GM23338 (cell line): ENCODE measurements around the gene CFAP74. TPM values are rescaled to one million over a fixed set of nuclear protein-coding genes. Genes with fewer than 3 reads are reported as not detected.

ENCODE experiments used
- ATAC-seq: fragments of 200-7000 bp; cut with Tn5 transposase; 3 replicates; pipeline ENCODE4 v1.9.1; 2020
- DNase-seq: peaks from one replicate; pipeline ENCODE4 v3.0.0-alpha.2; 2015; ENCODE audit warnings: low spot score
- H2AFZ ChIP-seq: fragments of 200-600 bp; sonication (generic); 2 replicates; pipeline ENCODE4 v1.8.0; 2016; ENCODE audit warnings: antibody characterized with exemption, mild to moderate bottlenecking, moderate library complexity
- H3F3A ChIP-seq: fragments of 200-600 bp; sonication (generic); replicated peaks from 2 replicates; pipeline ENCODE4 v1.8.0; 2017; ENCODE audit warnings: antibody characterized with exemption, mixed run types, low read depth
- H3K27ac ChIP-seq: fragments of 200-600 bp; sonication (generic); 2 replicates; pipeline ENCODE4 v1.6.1; 2016; ENCODE audit warnings: low read depth
- H3K27me3 ChIP-seq: fragments of 200-600 bp; sonication (generic); 2 replicates; pipeline ENCODE4 v1.8.0; 2016; ENCODE audit warnings: mild to moderate bottlenecking, mixed run types, moderate library complexity; ENCODE audit not compliant: insufficient read depth
- H3K36me3 ChIP-seq: fragments of 200-600 bp; sonication (generic); 2 replicates; pipeline ENCODE4 v1.8.0; 2016; ENCODE audit warnings: mild to moderate bottlenecking; ENCODE audit not compliant: insufficient read depth
- H3K4me1 ChIP-seq: fragments of 200-600 bp; sonication (generic); 2 replicates; pipeline ENCODE4 v1.8.0; 2016; ENCODE audit warnings: mild to moderate bottlenecking, moderate library complexity; ENCODE audit not compliant: insufficient read depth
- H3K4me2 ChIP-seq: fragments of 200-600 bp; sonication (generic); 2 replicates; pipeline ENCODE4 v1.7.1; 2017; ENCODE audit warnings: mixed run types
- H3K4me3 ChIP-seq: fragments of 200-600 bp; sonication (generic); 2 replicates; pipeline ENCODE4 v1.6.1; 2016; ENCODE audit warnings: mixed run types
- H3K79me2 ChIP-seq: fragments of 200-600 bp; sonication (generic); replicated peaks from 2 replicates; pipeline ENCODE4 v1.8.0; 2017; ENCODE audit warnings: mild to moderate bottlenecking; ENCODE audit not compliant: insufficient read depth
- H3K9me2 ChIP-seq: fragments of 200-600 bp; sonication (generic); 2 replicates; pipeline ENCODE4 v1.8.0; 2017; ENCODE audit not compliant: insufficient read depth
- H4K20me1 ChIP-seq: fragments of 200-600 bp; sonication (generic); replicated peaks from 2 replicates; pipeline ENCODE4 v1.8.0; 2017; ENCODE audit warnings: mild to moderate bottlenecking; ENCODE audit not compliant: insufficient read depth
- H3K27ac Mint-ChIP-seq: 2 replicates; pipeline ENCODE4 v1.8.0; 2020; ENCODE audit warnings: inconsistent platforms, mild to moderate bottlenecking, moderate library complexity, mixed read lengths
- H3K27me3 Mint-ChIP-seq: 3 replicates; pipeline ENCODE4 v1.8.0; 2022; ENCODE audit warnings: low read depth, mild to moderate bottlenecking, moderate library complexity, mixed read lengths, inconsistent platforms; ENCODE audit not compliant: insufficient read depth, poor library complexity
- H3K36me3 Mint-ChIP-seq: 3 replicates; pipeline ENCODE4 v1.8.0; 2021; ENCODE audit warnings: low read depth, mild to moderate bottlenecking, inconsistent platforms, moderate library complexity, mixed read lengths
- H3K4me1 Mint-ChIP-seq: 3 replicates; pipeline ENCODE4 v1.8.0; 2020; ENCODE audit warnings: mild to moderate bottlenecking, inconsistent platforms, mixed read lengths
- H3K4me3 Mint-ChIP-seq: 3 replicates; pipeline ENCODE4 v1.8.0; 2021; ENCODE audit warnings: moderate library complexity, mild to moderate bottlenecking, inconsistent platforms, mixed read lengths
- H3K9me3 Mint-ChIP-seq: 3 replicates; pipeline ENCODE4 v1.8.0; 2020; ENCODE audit warnings: moderate library complexity, mild to moderate bottlenecking, inconsistent platforms, mixed read lengths
- CREB1 ChIP-seq: fragments of 250-450 bp; sonication (Bioruptor Pico); IDR thresholded peaks from 2 replicates; pipeline ENCODE4 v1.5.0; 2020; ENCODE audit warnings: low read depth, mild to moderate bottlenecking, moderate library complexity
- CTCF ChIP-seq, 2 experiments: fragments of 200-600 bp in 1 of 2; sonication (generic) in 1 of 2; conservative IDR thresholded peaks; 2 replicates each; pipeline versions ENCODE4 v1.5.1 to v1.6.1; 2016 to 2017; ENCODE audit warnings: antibody characterized with exemption in 2 of 2, low read depth in 2 of 2, mild to moderate bottlenecking in 2 of 2, moderate library complexity in 1 of 2
- ETS1 ChIP-seq: IDR thresholded peaks from 2 replicates; pipeline ENCODE4 v1.6.1; 2016; ENCODE audit warnings: antibody characterized with exemption
- EZH2 ChIP-seq: fragments of 200-600 bp; sonication (generic); IDR thresholded peaks from one replicate; pipeline ENCODE4 v1.8.0; 2017; ENCODE audit warnings: antibody characterized with exemption, mild to moderate bottlenecking, low read depth; ENCODE audit not compliant: unreplicated experiment
- JUNB ChIP-seq: IDR thresholded peaks from one replicate; pipeline ENCODE4 v1.6.1; 2016; ENCODE audit warnings: antibody characterized with exemption; ENCODE audit not compliant: unreplicated experiment
- NANOG ChIP-seq: IDR thresholded peaks from 2 replicates; pipeline ENCODE4 v1.6.1; 2016; ENCODE audit warnings: antibody characterized with exemption, borderline replicate concordance
- STAT1 ChIP-seq: IDR thresholded peaks from one replicate; pipeline ENCODE4 v1.6.1; 2016; ENCODE audit warnings: antibody characterized with exemption; ENCODE audit not compliant: unreplicated experiment
- ZNF114 ChIP-seq: fragments of 250-450 bp; sonication (Bioruptor Pico); IDR thresholded peaks from 2 replicates; pipeline ENCODE4 v1.5.0; 2020; ENCODE audit warnings: mild to moderate bottlenecking, moderate library complexity
- ZNF331 ChIP-seq: fragments of 250-450 bp; sonication (Bioruptor Pico); IDR thresholded peaks from 2 replicates; pipeline ENCODE4 v1.5.0; 2020; ENCODE audit warnings: low read depth, mild to moderate bottlenecking, moderate library complexity
- ZNF462 ChIP-seq: fragments of 250-450 bp; sonication (Bioruptor Pico); IDR thresholded peaks from 2 replicates; pipeline ENCODE4 v1.5.0; 2020; ENCODE audit warnings: mild to moderate bottlenecking, moderate library complexity
- polyA plus RNA-seq: library from polyadenylated mRNA; unstranded; fragments of >200 nt; fragmentation: Nextera tagmentation; extraction: Ambion mirVana; gene quantifications from 2 replicates; pipeline ENCODE4 v1.2.1, GENCODE V29; 2016
- total RNA-seq: library from RNA; depleted of rRNA; stranded (reverse); fragments of >200 nt; shearing (Covaris generic); gene quantifications from 2 replicates; pipeline ENCODE4 v1.2.3, GENCODE V29; 2014

The CFAP74 gene
- total and polyA plus RNA-seq, 2 experiments from 2014 or later, result 0.21 TPM; not detected in 1

GRCh38 chr1:1946540-1946939, 57.0 kb downstream of the CFAP74 start (continued):
- TF ChIP-seq ETS1 (no peak), STAT1 (no peak)

GRCh38 chr1:1945782-1946393, 57.7 kb downstream of the CFAP74 start:
- Histone ChIP-seq H2AFZ (no peak overlapping the region), H3K9me2 (no peaks in the 10 kb centered on the region), H4K20me1 (no peaks in the 10 kb centered on the region), H3K36me3 (no peaks in the 10 kb centered on the region), H3K27me3 (no peaks in the 10 kb centered on the region), H3K79me2 (no peaks in the 10 kb centered on the region), H3K4me3 (no peak overlapping the region), H3K4me2 (no peak overlapping the region), H3K27ac (no peak overlapping the region), H3K4me1 (no peaks in the 10 kb centered on the region), H3F3A (0 out of 2 replicates have a peak, but pooled peaks cover 4% of the 10 kb centered on the region)
- no peak overlapping the region; the same call in 2 of the 3 replicates for H3K4me3 Mint-ChIP-seq
- peaks cover 4% of the 10 kb centered on the region; the same call in 1 of the 3 replicates for H3K4me1 Mint-ChIP-seq
- no peaks in the 10 kb centered on the region for H3K36me3 Mint-ChIP-seq
- ATAC-seq (no peak), DNase-seq (no peak)
- no peak overlapping the region for H3K27ac Mint-ChIP-seq
- peaks cover 13% of the 10 kb centered on the region for H3K27me3 Mint-ChIP-seq
- H3K9me3 Mint-ChIP-seq, result no peaks in the 10 kb centered on the region
- TF ChIP-seq CREB1 (no peak), JUNB (no peak), ETS1 (no peak), NANOG (no peak), STAT1 (no peak), CTCF (conservative IDR thresholded peaks at IDR 0.05; ENCODE audit: low read depth in 2 of 2) (no peak), ZNF462 (CRISPR knock-in tag) (no peak), ZNF114 (no peak), ZNF331 (CRISPR knock-in tag) (no peak), EZH2 (no peak)
